ENCODE measurements around the gene NBEAL2. TPM values are rescaled to one million over a fixed set of nuclear protein-coding genes. Genes with fewer than 3 reads are reported as not detected.

The NBEAL2 gene
- total and polyA plus RNA-seq, 4 donors, result 6.3 to 55.8 (median 36.0) TPM

GRCh38 chr3:46998852-46999515, 19.5 kb downstream of the NBEAL2 start:
- H3K36me3 ChIP-seq (ENCODE audit: control insufficient read depth in 1 of 2, insufficient read depth in 2 of 2, low read length in 1 of 2), result no peaks in the 10 kb centered on the region
- intact Hi-C loops (cut with DNase I), result loop anchor here (2.0 kb wide), 1 partner anchor 76 kb away; no protein-coding TSS in a partner anchor
- 90 to 91% methylated on average over 22 of the region's 22 CpGs for WGBS, 2 donors

GRCh38 chr3:46999516-47000197, 20.2 kb downstream of the NBEAL2 start:
- 86 to 90% methylated on average over 14 of the region's 14 CpGs for WGBS, 2 donors
- Histone ChIP-seq H3K4me3 (ENCODE audit: low read length in 2 of 2) (no peak overlapping the region), H3K4me1 (ENCODE audit: control insufficient read depth in 1 of 2, insufficient read depth in 2 of 2, low read length in 2 of 2) (no peaks in the 10 kb centered on the region), H3K27me3 (ENCODE audit: control insufficient read depth in 1 of 2, insufficient read depth in 2 of 2, low read length in 1 of 2) (no peaks in the 10 kb centered on the region), H3K9me3 (ENCODE audit: control insufficient read depth, low read length) (no peaks in the 10 kb centered on the region), H3K36me3 (ENCODE audit: control insufficient read depth in 1 of 2, insufficient read depth in 2 of 2, low read length in 1 of 2) (no peaks in the 10 kb centered on the region), H3K27ac (ENCODE audit: low read depth in 1 of 2, low read length in 2 of 2) (no peak overlapping the region)
- ATAC-seq (ENCODE audit: low FRiP score) (no peak), DNase-seq (peak; percentile 39 to 70)
- intact Hi-C loops (cut with DNase I), result loop anchor here (2.0 to 10.0 kb wide), 2 partner anchors 77 to 295 kb away; partner anchors contain the start of gene TMIE (in 2 of the 2)

More at GRCh38 chr3:46998852-46999515, 19.5 kb downstream of the NBEAL2 start:
- DNase-seq (peak in 1 of 2 donors; percentile 47), ATAC-seq (ENCODE audit: low FRiP score) (no peak)
- Histone ChIP-seq H3K4me1 (ENCODE audit: control insufficient read depth in 1 of 2, insufficient read depth in 2 of 2, low read length in 2 of 2) (no peaks in the 10 kb centered on the region), H3K4me3 (ENCODE audit: low read length in 2 of 2) (no peak overlapping the region), H3K9me3 (ENCODE audit: control insufficient read depth, low read length) (no peaks in the 10 kb centered on the region), H3K27me3 (ENCODE audit: control insufficient read depth in 1 of 2, insufficient read depth in 2 of 2, low read length in 1 of 2) (no peaks in the 10 kb centered on the region), H3K27ac (ENCODE audit: low read depth in 1 of 2, low read length in 2 of 2) (no peak overlapping the region)

GRCh38 chr3:47000198-47000815, 20.8 kb downstream of the NBEAL2 start:
- H3K27ac ChIP-seq (ENCODE audit: low read depth in 1 of 2, low read length in 2 of 2), result no peak overlapping the region
- DNase-seq (no peak), ATAC-seq (ENCODE audit: low FRiP score) (no peak)
- no peaks in the 10 kb centered on the region for H3K4me1 ChIP-seq (ENCODE audit: control insufficient read depth in 1 of 2, insufficient read depth in 2 of 2, low read length in 2 of 2)
- H3K36me3 ChIP-seq (ENCODE audit: control insufficient read depth in 1 of 2, insufficient read depth in 2 of 2, low read length in 1 of 2), result no peaks in the 10 kb centered on the region
- H3K9me3 ChIP-seq (ENCODE audit: control insufficient read depth, low read length), result no peaks in the 10 kb centered on the region
- intact Hi-C loops (cut with DNase I), result loop anchor here (10.0 kb wide), 1 partner anchor 296 kb away; the partner anchor contains the start of gene TMIE (in 2 of the 2)
- no peaks in the 10 kb centered on the region for H3K27me3 ChIP-seq (ENCODE audit: control insufficient read depth in 1 of 2, insufficient read depth in 2 of 2, low read length in 1 of 2)
- WGBS, 2 donors, result 94 to 95% methylated on average over 10 of the region's 10 CpGs
- no peak overlapping the region for H3K4me3 ChIP-seq (ENCODE audit: low read length in 2 of 2)

GRCh38 chr3:47000922-47001730, 21.7 kb downstream of the NBEAL2 start:
- no peak overlapping the region for H3K27ac ChIP-seq (ENCODE audit: low read depth in 1 of 2, low read length in 2 of 2)
- H3K27me3 ChIP-seq (ENCODE audit: control insufficient read depth in 1 of 2, insufficient read depth in 2 of 2, low read length in 1 of 2), result no peaks in the 10 kb centered on the region
- no peaks in the 10 kb centered on the region for H3K9me3 ChIP-seq (ENCODE audit: control insufficient read depth, low read length)
- no peaks in the 10 kb centered on the region for H3K36me3 ChIP-seq (ENCODE audit: control insufficient read depth in 1 of 2, insufficient read depth in 2 of 2, low read length in 1 of 2)
- intact Hi-C loops (cut with DNase I), result loop anchor here (10.0 kb wide), 1 partner anchor 296 kb away; the partner anchor contains the start of gene TMIE (in 2 of the 2)
- ATAC-seq (ENCODE audit: low FRiP score), result no peak
- no peak overlapping the region for H3K4me3 ChIP-seq (ENCODE audit: low read length in 2 of 2)
- peak; percentile 32 to 65 for DNase-seq
- 92% methylated on average over 25 of the region's 25 CpGs for WGBS, 2 donors
- no peaks in the 10 kb centered on the region for H3K4me1 ChIP-seq (ENCODE audit: control insufficient read depth in 1 of 2, insufficient read depth in 2 of 2, low read length in 2 of 2)

GRCh38 chr3:47001731-47002170, 22.3 kb downstream of the NBEAL2 start:
- H3K9me3 ChIP-seq (ENCODE audit: control insufficient read depth, low read length), result no peaks in the 10 kb centered on the region
- WGBS, 2 donors, result 95 to 98% methylated on average over 16 of the region's 16 CpGs
- H3K4me1 ChIP-seq (ENCODE audit: control insufficient read depth in 1 of 2, insufficient read depth in 2 of 2, low read length in 2 of 2), result no peaks in the 10 kb centered on the region
- intact Hi-C loops (cut with DNase I), result loop anchor here (10.0 kb wide), 1 partner anchor 297 kb away; the partner anchor contains the start of gene TMIE (in 2 of the 2)
- no peaks in the 10 kb centered on the region for H3K36me3 ChIP-seq (ENCODE audit: control insufficient read depth in 1 of 2, insufficient read depth in 2 of 2, low read length in 1 of 2)
- no peak overlapping the region for H3K4me3 ChIP-seq (ENCODE audit: low read length in 2 of 2)
- ATAC-seq (ENCODE audit: low FRiP score) (no peak), DNase-seq (peak; percentile 42 to 58)
- H3K27ac ChIP-seq (ENCODE audit: low read depth in 1 of 2, low read length in 2 of 2), result no peak overlapping the region
- H3K27me3 ChIP-seq (ENCODE audit: control insufficient read depth in 1 of 2, insufficient read depth in 2 of 2, low read length in 1 of 2), result no peaks in the 10 kb centered on the region

- DNase-seq (peak; percentile 43 to 72), ATAC-seq (ENCODE audit: low FRiP score) (no peak)
- intact Hi-C loops (cut with DNase I), result loop anchor here (10.0 kb wide), 1 partner anchor 298 kb away; the partner anchor contains the start of gene TMIE (in 2 of the 2)
- Histone ChIP-seq H3K36me3 (ENCODE audit: control insufficient read depth in 1 of 2, insufficient read depth in 2 of 2, low read length in 1 of 2) (no peaks in the 10 kb centered on the region), H3K4me1 (ENCODE audit: control insufficient read depth in 1 of 2, insufficient read depth in 2 of 2, low read length in 2 of 2) (no peaks in the 10 kb centered on the region), H3K27me3 (ENCODE audit: control insufficient read depth in 1 of 2, insufficient read depth in 2 of 2, low read length in 1 of 2) (no peaks in the 10 kb centered on the region), H3K4me3 (ENCODE audit: low read length in 2 of 2) (no peak overlapping the region), H3K27ac (ENCODE audit: low read depth in 1 of 2, low read length in 2 of 2) (no peak overlapping the region), H3K9me3 (ENCODE audit: control insufficient read depth, low read length) (no peaks in the 10 kb centered on the region)
- 81 to 82% methylated on average over 34 to 35 of the region's 35 CpGs for WGBS, 2 donors
Observed at GRCh38 chr3:47002171-47003055, 22.9 kb downstream of the NBEAL2 start.

GRCh38 chr3:47003056-47003410, 23.6 kb downstream of the NBEAL2 start:
- 90 to 91% methylated on average over 10 of the region's 10 CpGs for WGBS, 2 donors
- Histone ChIP-seq H3K4me1 (ENCODE audit: control insufficient read depth in 1 of 2, insufficient read depth in 2 of 2, low read length in 2 of 2) (no peaks in the 10 kb centered on the region), H3K27me3 (ENCODE audit: control insufficient read depth in 1 of 2, insufficient read depth in 2 of 2, low read length in 1 of 2) (no peaks in the 10 kb centered on the region), H3K27ac (ENCODE audit: low read depth in 1 of 2, low read length in 2 of 2) (no peak overlapping the region), H3K9me3 (ENCODE audit: control insufficient read depth, low read length) (no peaks in the 10 kb centered on the region), H3K36me3 (ENCODE audit: control insufficient read depth in 1 of 2, insufficient read depth in 2 of 2, low read length in 1 of 2) (no peaks in the 10 kb centered on the region), H3K4me3 (ENCODE audit: low read length in 2 of 2) (no peak overlapping the region)
- DNase-seq (peak in 1 of 2 donors; percentile 67), ATAC-seq (ENCODE audit: low FRiP score) (no peak)
- intact Hi-C loops (cut with DNase I), result loop anchor here (10.0 kb wide), 1 partner anchor 298 kb away; the partner anchor contains the start of gene TMIE (in 2 of the 2)
